ENCODE data around the gene CCDC126. TPM values are rescaled to one million over a fixed set of nuclear protein-coding genes. Genes with fewer than 3 reads are reported as not detected.

Gene CCDC126
- total RNA-seq, 1 experiment from 2014 or later: 5.9 TPM

DNA sequence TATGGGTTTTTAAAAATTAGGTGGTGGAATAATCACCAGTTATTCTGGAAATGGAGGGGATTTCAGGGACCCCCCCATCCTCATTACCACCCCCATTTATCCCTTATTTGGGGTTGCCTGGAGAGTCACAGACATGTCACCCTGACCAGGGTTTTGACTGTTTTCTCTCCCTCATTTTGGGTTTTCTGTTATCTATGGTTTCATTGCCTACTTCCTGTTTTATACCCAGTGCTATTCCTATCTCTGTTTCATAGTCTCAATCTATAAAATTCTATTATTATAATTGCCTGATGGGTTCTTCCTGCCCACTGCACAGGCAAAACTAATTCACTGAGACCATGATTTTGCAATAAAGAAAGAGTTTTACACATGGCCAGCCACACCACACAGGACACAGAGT is 66.9 kb downstream of the CCDC126 start:
- Histone ChIP-seq H3K4me3 (no peak overlapping the region), H3F3A (ENCODE audit: insufficient read depth, low read depth) (no peaks in the 10 kb centered on the region), H3K79me2 (ENCODE audit: low read depth) (no peaks in the 10 kb centered on the region), H3K4me2 (no peak overlapping the region), H2AFZ (no peak overlapping the region; the same call in 1 of the 2 replicates), H3K27ac (no peak overlapping the region), H3K27me3 (ENCODE audit: insufficient read depth, low read depth) (no peaks in the 10 kb centered on the region), H3K9me2 (ENCODE audit: insufficient read depth) (no peaks in the 10 kb centered on the region), H4K20me1 (ENCODE audit: insufficient read depth) (no peaks in the 10 kb centered on the region), H3K36me3 (ENCODE audit: low read depth) (no peaks in the 10 kb centered on the region), H3K4me1 (replicated peaks; ENCODE audit: insufficient read depth) (no peaks in the 10 kb centered on the region), H3K9me3 (ENCODE audit: insufficient read depth, low read depth) (no peaks in the 10 kb centered on the region)
- intact Hi-C loops (cut with micrococcal nuclease; ENCODE audit: unreplicated experiment): no loop called here
- no peak for DNase-seq
- TF ChIP-seq CTCF (conservative IDR thresholded peaks at IDR 0.05) (no peak), EZH2 (IDR thresholded peaks at IDR 0.05; ENCODE audit: low read depth) (no peak)
- CTCF ChIA-PET: no interaction called here
- BruUV-seq (replicated peaks): no TSS peak
- POLR2A ChIA-PET (ENCODE audit: unreplicated experiment): no interaction called here

GRCh38 chr7:23672033-23672432 is 74.9 kb downstream of the CCDC126 start:
- Histone ChIP-seq H3K4me3 (no peak overlapping the region), H2AFZ (no peak overlapping the region), H3K4me2 (no peak overlapping the region), H3K4me1 (replicated peaks; ENCODE audit: insufficient read depth) (no peaks in the 10 kb centered on the region), H3K9me3 (ENCODE audit: insufficient read depth, low read depth) (no peaks in the 10 kb centered on the region), H3F3A (ENCODE audit: insufficient read depth, low read depth) (no peaks in the 10 kb centered on the region), H3K9me2 (ENCODE audit: insufficient read depth) (peaks cover 6% of the 10 kb centered on the region; the same call in 1 of the 2 replicates), H3K27me3 (ENCODE audit: insufficient read depth, low read depth) (no peaks in the 10 kb centered on the region), H4K20me1 (ENCODE audit: insufficient read depth) (no peaks in the 10 kb centered on the region), H3K79me2 (ENCODE audit: low read depth) (no peaks in the 10 kb centered on the region), H3K36me3 (ENCODE audit: low read depth) (no peaks in the 10 kb centered on the region), H3K27ac (no peak overlapping the region)
- ChIA-PET CTCF (interaction anchor here (0.6 to 0.9 kb wide), 2 partner anchors 10 to 15 kb away, joined by 3 to 4 read pairs; no protein-coding TSS in a partner anchor), POLR2A (ENCODE audit: unreplicated experiment) (no interaction called here)
- TF ChIP-seq EZH2 (IDR thresholded peaks at IDR 0.05; ENCODE audit: low read depth) (no peak), CTCF (conservative IDR thresholded peaks at IDR 0.05) (no peak)
- DNase-seq: no peak
- intact Hi-C loops (cut with micrococcal nuclease; ENCODE audit: unreplicated experiment): no loop called here
- BruUV-seq (replicated peaks): no TSS peak

DNA sequence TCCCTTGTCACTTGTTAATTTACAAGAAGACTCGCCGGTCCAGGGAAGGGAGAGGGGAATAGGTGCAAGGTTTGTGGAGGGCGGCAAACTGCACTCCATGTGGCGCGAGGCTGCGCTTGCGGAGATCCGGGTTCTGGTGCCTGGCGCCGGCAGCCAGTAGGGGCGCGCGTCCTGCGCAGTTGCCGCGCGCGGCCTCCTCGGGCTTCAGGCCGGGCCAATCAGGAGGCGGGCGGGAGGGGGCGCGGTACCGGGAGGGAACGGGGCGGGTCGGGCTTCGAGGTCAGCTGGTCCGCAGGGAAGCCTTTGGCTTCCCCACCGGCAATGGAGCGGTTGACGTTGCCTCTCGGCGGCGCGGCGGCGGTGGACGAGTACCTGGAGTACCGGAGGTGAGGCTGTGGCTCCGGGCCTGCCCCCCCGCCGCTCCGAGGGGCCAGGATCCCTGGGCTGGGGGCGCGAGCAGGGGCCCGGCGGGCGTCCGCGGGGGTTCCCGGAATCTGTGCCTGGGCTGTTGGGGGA is 82.8 kb downstream of the CCDC126 start, which contains the start of gene FAM221A:
TSS of gene FAM221A (plus strand) at position 302 of the 516 bp plus-strand sequence. CDS start at position 322, 20 bp downstream.
- peak; percentile 48 to 67 for DNase-seq
- H3K9me2 ChIP-seq (ENCODE audit: insufficient read depth): peaks cover 2% of the 10 kb centered on the region; the same call in 1 of the 2 replicates
- H4K20me1 ChIP-seq (ENCODE audit: insufficient read depth): no peaks in the 10 kb centered on the region
- TF ChIP-seq EZH2 (IDR thresholded peaks at IDR 0.05; ENCODE audit: low read depth) (no peak), CTCF (conservative IDR thresholded peaks at IDR 0.05) (peak; percentile 49)
- H3K27me3 ChIP-seq (ENCODE audit: insufficient read depth, low read depth): no peaks in the 10 kb centered on the region
- no TSS peak for BruUV-seq (replicated peaks)
- no peaks in the 10 kb centered on the region for H3K4me1 ChIP-seq (replicated peaks; ENCODE audit: insufficient read depth)
- intact Hi-C loops (cut with micrococcal nuclease; ENCODE audit: unreplicated experiment): loop anchor here (10.0 kb wide), 1 partner anchor 895 kb away; the partner anchor contains the start of gene PALS2
- ChIA-PET CTCF (interaction anchor here (0.7 kb wide), 1 partner anchor 83 kb away, joined by 3 read pairs; the partner anchor contains the start of gene CCDC126), POLR2A (ENCODE audit: unreplicated experiment) (no interaction called here)
- H3K27ac ChIP-seq: no peak within 1 kb of the TSS
- H3F3A ChIP-seq (ENCODE audit: insufficient read depth, low read depth): no peaks in the 10 kb centered on the region
- H3K36me3 ChIP-seq (ENCODE audit: low read depth): no peaks in the 10 kb centered on the region
- H3K79me2 ChIP-seq (ENCODE audit: low read depth): no peaks in the 10 kb centered on the region
- H2AFZ ChIP-seq: peak within 1 kb of the TSS; percentile 74
- H3K4me3 ChIP-seq: peak within 1 kb of the TSS; percentile 48
- H3K9me3 ChIP-seq (ENCODE audit: insufficient read depth, low read depth): no peaks in the 10 kb centered on the region
- H3K4me2 ChIP-seq: peak within 1 kb of the TSS; percentile 59

All from PC-9 (cell line).